NT2/D1 (cell line): Measurements from ENCODE around the gene TMEM74B.
A peak's percentile ranks its signal among the peaks of the same experiment; 100 is the strongest.
"Not testable (repeated sequence)": the region's sequence is repeated elsewhere in the genome, so short reads cannot be mapped to it uniquely, and the experiment has no call there.

ENCODE experiments used
- DNase-seq: peaks from one replicate; pipeline ENCODE4 v3.0.0-alpha.2; 2011; ENCODE audit warnings: low read depth, low spot score
- H3K27me3 ChIP-seq: 2 replicates; pipeline ENCODE4 v1.6.0; 2011; ENCODE audit warnings: mild to moderate bottlenecking; ENCODE audit not compliant: insufficient read length, insufficient read depth
- H3K36me3 ChIP-seq: 2 replicates; pipeline ENCODE4 v1.6.1; 2011; ENCODE audit warnings: mild to moderate bottlenecking, low read length, mixed read lengths; ENCODE audit not compliant: insufficient read depth, insufficient read length
- H3K4me1 ChIP-seq: 2 replicates; pipeline ENCODE4 v1.5.1; 2011; ENCODE audit not compliant: insufficient read depth, insufficient read length
- H3K4me3 ChIP-seq: 2 replicates; pipeline ENCODE4 v1.5.1; 2011; ENCODE audit warnings: low read depth; ENCODE audit not compliant: insufficient read length
- H3K9ac ChIP-seq: 2 replicates; pipeline ENCODE4 v1.6.0; 2011; ENCODE audit warnings: low read depth; ENCODE audit not compliant: insufficient read length
- H3K9me3 ChIP-seq: 2 replicates; pipeline ENCODE4 v1.5.1; 2011; ENCODE audit warnings: mild to moderate bottlenecking, low read length; ENCODE audit not compliant: insufficient read depth
- SUZ12 ChIP-seq: IDR thresholded peaks from 2 replicates; pipeline ENCODE4 v1.6.1; 2011; ENCODE audit not compliant: insufficient read length, insufficient read depth; ENCODE audit errors: extremely low read depth
- YY1 ChIP-seq: IDR thresholded peaks from 2 replicates; pipeline ENCODE4 v1.6.1; 2011; ENCODE audit not compliant: insufficient read length, insufficient read depth
- ZNF274 ChIP-seq: IDR thresholded peaks from 2 replicates; pipeline ENCODE4 v1.6.1; 2011; ENCODE audit warnings: mild to moderate bottlenecking, low read depth, low read length

TMEM74B gene

DNA sequence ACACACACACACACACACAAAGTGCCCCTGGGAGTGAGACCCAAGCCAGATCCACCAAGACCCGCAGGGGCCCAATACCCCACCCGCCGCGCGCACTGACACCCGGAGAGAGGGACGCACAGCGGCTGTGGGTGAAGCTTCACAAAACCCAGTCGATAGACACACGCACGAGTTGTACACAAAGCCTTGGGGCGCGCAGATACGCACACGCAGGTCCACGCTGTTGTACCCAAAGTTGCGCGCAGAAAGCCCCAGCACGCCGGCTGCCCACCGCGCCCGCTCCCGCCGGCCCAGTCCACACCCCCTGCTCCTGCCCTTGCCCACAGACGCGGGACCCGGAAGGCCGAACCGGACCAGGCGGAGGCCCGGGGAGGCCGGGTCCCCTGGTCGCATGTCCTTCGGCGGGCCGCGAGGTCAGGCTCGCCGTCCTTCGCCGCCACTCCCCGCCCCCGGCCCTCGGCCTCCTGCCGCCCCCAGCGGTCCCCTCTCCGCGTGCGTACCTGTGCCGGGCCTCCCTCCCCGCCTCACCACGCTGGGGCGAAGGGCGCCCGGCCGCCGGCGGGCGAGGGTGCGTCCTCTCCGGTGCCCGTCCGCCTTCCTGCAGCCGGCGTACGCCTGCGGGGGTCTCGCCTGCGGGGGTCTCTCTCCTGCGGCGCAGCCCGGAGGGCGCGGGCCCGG lies at the start of gene TMEM74B:
TSS of gene TMEM74B (minus strand) at position 344 of the 678 bp plus-strand sequence. CDS start 1,180 bp downstream, outside the sequence.
- Histone ChIP-seq H3K36me3 (no peaks in the 10 kb centered on the region), H3K27me3 (peaks cover 23% of the 10 kb centered on the region), H3K9me3 (no peaks in the 10 kb centered on the region), H3K4me3 (peak within 1 kb of the TSS; percentile 53), H3K4me1 (peaks cover 12% of the 10 kb centered on the region), H3K9ac (peak within 1 kb of the TSS; percentile 67)
- TF ChIP-seq ZNF274 (no peak), SUZ12 (no peak), YY1 (no peak)
- no peak for DNase-seq

DNA sequence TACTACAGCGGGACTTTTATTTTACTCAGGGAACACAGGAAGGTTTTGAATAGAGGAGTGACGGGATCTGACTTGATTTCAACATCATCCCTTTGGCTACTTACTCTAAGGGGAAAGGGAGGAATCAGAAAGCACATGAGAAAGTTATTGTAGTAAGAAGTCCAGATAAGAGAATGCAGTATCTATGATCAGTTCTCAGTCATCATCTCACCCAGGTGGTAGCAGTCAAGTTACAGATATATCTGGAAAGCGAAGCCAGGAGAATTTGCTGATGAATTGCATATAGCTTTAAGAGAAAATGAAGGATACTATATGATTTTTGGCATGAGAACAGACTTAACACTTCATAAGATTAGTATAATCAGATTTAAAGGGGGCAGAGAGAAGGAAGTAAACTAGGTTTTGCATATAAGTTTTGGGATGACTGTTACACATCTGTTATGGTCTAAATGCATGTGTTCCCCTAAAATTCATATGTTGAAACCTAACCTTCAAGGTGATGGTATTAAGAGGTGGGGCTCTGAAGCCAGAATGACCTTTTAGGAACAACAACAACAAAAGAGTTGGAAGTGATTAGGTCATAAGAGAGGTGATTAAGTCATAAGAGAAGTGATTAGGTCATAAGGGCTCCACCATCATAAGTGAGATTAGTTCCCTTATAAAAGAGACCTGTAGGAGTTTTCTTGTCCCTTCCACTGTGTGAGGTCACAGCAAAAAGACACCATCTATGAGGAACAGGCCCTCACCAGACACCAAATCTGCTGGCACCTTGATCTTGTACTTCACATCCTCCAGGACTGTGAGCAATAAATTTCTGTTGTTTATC lies 47.7 kb upstream of the TMEM74B start:
- Histone ChIP-seq H3K9ac (no peak overlapping the region), H3K36me3 (no peaks in the 10 kb centered on the region), H3K27me3 (peaks cover 16% of the 10 kb centered on the region), H3K4me3 (no peak overlapping the region), H3K9me3 (no peaks in the 10 kb centered on the region), H3K4me1 (no peaks in the 10 kb centered on the region)
- DNase-seq = no peak
- TF ChIP-seq ZNF274 (no peak), YY1 (no peak), SUZ12 (no peak)

DNA sequence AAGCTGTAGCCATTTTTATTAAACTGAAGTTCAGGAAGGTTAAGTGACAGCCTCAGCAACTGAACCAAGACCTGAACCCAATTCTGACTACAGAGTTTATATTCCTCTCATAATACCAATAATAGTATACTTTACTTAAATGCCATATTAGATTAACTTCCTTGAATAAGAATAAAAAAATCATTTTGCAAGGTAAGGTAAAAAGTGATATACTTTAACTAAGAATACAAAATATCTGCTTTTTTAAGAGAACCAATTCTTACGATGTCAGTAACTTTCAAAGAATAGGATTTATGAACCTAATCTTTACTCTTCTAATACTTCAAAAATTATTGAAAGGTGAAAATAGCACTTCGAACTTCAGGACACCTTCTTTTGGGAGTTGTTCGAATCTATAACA lies 44.8 kb upstream of the TMEM74B start:
- no peaks in the 10 kb centered on the region for H3K9me3 ChIP-seq
- TF ChIP-seq YY1 (no peak), SUZ12 (no peak), ZNF274 (no peak)
- no peak overlapping the region for H3K4me3 ChIP-seq
- no peak overlapping the region for H3K9ac ChIP-seq
- no peak for DNase-seq
- H3K36me3 ChIP-seq = no peaks in the 10 kb centered on the region
- no peaks in the 10 kb centered on the region for H3K4me1 ChIP-seq
- H3K27me3 ChIP-seq = peaks cover 29% of the 10 kb centered on the region

DNA sequence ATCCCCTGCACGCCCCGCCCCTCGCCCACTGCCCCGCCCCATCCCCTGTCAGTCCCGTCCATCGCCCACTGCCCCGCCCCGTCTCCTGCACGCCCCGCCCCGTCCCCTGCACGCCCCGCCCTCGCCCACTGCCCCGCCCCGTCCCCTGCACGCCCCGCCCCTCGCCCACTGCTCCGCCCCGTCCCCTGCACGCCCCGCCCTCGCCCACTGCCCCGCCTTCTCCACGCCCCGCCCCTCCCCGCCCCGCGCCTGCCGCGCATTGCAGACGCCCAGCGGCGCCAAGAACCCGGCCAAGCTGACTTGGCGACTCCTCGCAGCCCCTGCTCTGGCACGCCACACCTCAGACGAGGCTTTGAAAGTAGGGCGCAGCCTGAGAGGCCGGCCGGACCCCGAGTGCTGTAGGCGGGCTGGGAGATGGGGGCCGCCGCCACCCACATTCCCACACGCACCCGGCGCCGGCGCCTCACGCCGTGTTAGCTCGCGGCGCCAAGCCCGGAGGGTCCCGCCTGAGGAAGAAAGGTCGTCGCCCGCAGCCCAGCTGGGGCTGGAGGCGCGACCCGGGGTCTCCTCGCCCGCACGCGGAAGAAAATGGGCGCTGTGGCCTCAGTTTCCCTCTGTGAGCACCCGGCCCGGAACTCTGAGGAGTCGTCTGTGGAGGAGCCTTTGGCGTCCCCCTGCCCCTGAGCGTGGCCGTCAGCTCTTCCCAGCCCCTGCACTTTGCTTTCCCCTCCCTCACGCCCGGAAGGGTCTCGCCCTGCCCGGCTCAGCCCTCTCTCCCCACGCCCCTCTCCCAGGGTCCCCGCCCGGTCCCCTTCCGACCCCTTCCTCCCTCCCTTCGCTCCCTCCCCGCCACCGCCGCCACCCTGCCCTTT lies 41.2 kb upstream of the TMEM74B start, which contains the start of gene RAD21L1:
TSS of gene RAD21L1 (plus strand) at position 262 of the 872 bp plus-strand sequence. CDS start 2,410 bp downstream, outside the sequence.
- H3K27me3 ChIP-seq = peaks cover 34% of the 10 kb centered on the region
- no peaks in the 10 kb centered on the region for H3K4me1 ChIP-seq
- H3K9me3 ChIP-seq = no peaks in the 10 kb centered on the region
- no peaks in the 10 kb centered on the region for H3K36me3 ChIP-seq
- peak within 1 kb of the TSS; percentile 72 for H3K9ac ChIP-seq
- peak; percentile 66 for DNase-seq
- TF ChIP-seq YY1 (no peak), ZNF274 (no peak), SUZ12 (no peak)
- peak within 1 kb of the TSS; percentile 58 for H3K4me3 ChIP-seq

DNA sequence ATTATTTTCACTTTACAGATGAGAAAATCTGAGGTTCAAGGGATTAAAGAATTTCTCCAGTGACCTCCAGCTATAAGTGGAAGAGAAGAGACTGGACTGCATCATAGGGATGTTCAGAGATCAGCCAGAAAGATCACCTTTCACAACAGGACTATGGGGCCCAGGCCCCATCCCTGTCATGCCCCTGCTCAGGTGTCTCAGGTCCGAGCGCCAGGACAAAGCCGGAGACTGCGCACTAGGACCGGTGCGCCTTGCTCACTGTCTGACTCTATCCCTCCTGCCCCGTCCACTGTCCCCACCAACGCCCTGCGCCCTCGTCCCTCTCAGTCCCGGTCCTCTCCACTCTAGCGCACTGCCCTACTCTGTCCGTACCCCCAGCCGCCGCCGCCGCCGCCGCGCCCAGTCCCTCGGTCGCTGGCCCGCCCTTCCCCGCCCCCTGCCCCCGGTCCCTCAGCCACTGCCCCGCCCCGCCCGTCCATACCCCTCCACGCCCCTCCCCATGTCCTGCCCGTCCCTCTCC lies 40.5 kb upstream of the TMEM74B start:
- no peaks in the 10 kb centered on the region for H3K9me3 ChIP-seq
- no peaks in the 10 kb centered on the region for H3K36me3 ChIP-seq
- no peaks in the 10 kb centered on the region for H3K4me1 ChIP-seq
- peak; percentile 63 for DNase-seq
- TF ChIP-seq YY1 (no peak), SUZ12 (no peak), ZNF274 (no peak)
- H3K27me3 ChIP-seq = peaks cover 34% of the 10 kb centered on the region
- peak overlapping the region; percentile 70 for H3K9ac ChIP-seq
- peak overlapping the region; percentile 58 for H3K4me3 ChIP-seq

DNA sequence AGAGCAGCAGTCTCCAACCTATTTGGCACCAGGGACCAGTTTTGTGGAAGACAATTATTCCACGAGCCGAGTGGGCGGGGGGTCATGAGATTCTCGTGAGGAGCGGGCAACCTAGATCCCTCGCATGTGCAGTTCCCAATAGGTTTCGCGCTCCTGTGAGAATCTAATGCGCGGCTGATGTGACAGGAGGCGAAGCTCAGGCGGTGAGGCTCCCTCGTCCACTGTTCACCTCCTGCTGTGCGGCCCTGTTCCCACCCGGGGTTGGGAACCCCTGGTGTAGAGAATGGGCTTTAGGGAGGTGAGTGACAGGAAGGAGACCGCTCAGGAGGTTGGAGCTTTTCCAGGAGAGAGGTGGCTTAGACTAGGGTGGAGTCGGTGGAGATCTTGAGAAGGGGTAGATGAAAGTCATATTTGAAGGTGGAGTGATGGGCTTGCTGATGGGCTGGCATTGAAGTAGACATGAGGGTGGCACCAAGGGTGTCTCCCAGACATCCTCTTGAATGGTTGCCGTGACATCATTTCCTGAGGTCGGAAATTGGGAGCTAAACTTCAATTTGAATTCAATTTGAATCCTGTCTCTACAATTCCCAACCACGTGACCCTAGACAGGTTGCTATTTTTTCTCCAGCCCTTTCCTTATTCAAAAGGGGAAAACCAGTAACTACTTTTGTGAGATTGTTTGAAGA lies 39.6 kb upstream of the TMEM74B start:
- Histone ChIP-seq H3K4me1 (no peaks in the 10 kb centered on the region), H3K36me3 (no peaks in the 10 kb centered on the region), H3K9me3 (no peaks in the 10 kb centered on the region), H3K9ac (no peak overlapping the region), H3K27me3 (peaks cover 34% of the 10 kb centered on the region), H3K4me3 (no peak overlapping the region)
- no peak for TF ChIP-seq ZNF274
- no peak for TF ChIP-seq SUZ12
- no peak for TF ChIP-seq YY1
- DNase-seq = no peak

DNA sequence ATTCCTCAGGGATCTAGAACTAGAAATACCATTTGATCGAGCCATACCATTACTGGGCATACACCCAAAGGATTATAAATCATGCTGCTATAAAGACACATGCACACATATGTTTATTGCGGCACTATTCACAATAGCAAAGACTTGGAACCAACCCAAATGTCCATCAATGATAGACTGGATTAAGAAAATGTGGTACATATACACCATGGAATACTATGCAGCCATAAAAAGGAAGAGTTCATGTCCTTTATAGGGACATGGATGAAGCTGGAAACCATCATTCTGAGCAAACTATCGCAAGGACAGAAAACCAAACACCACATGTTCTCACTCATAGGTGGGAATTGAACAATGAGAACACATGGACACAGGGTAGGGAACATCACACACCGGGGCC lies 38.0 kb upstream of the TMEM74B start:
- DNase-seq, H3K4me1 ChIP-seq, H3K9me3 ChIP-seq, H3K4me3 ChIP-seq, H3K9ac ChIP-seq, H3K36me3 ChIP-seq: not testable (repeated sequence)
- H3K27me3 ChIP-seq = peaks cover 21% of the 10 kb centered on the region

DNA sequence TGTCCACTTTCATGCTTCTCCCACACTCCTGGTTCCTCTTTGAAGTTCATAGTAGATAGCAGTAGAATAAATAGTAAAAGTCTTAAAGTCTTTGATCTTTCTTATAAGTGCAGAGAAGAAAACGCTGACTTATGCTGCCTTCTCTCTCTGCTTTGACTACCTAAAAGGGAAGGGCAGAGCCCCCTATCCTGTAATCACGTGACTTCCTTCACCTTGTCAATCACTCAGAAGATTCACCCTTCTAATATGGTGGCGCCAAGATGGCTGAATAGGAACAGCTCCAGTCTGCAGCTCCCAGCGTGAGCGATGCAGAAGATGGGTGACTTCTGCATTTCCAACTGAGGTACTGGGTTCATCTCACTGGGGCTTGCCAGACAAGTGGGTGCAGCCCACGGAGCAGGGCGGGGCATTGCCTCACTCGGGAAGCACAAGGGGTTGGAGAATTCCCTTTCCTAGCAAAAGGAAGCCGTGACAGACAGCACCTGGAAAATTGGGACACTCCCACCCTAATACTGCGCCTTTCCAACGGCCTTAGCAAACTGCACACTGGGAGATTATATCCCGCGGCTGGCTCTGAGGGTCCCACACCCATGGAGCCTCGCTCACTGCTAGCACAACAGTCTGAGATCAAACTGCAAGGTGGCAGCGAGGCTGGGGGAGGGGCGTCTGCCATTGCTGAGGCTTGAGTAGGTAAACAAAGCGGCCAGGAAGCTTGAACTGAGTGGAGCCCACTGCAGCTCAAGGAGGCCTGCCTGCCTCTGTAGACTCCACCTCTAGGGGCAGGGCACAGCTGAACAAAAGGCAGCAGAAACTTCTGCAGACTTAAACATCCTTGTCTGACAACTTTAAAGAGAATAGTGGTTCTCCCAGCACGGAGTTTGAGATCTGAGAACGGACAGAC lies 32.0 kb upstream of the TMEM74B start:
- DNase-seq, H3K36me3 ChIP-seq, H3K4me1 ChIP-seq, H3K9ac ChIP-seq, H3K27me3 ChIP-seq, H3K9me3 ChIP-seq, H3K4me3 ChIP-seq: not testable (repeated sequence)
